H9 (cell line): ENCODE results near the gene NCOR1. TPM values are rescaled to one million over a fixed set of nuclear protein-coding genes. Genes with fewer than 3 reads are reported as not detected.

Experiments used
- DNase-seq: peaks from one replicate; pipeline ENCODE4 v3.0.0-alpha.2; 2017
- H2AFZ ChIP-seq: one replicate; pipeline ENCODE4 v1.6.1; 2013; ENCODE audit warnings: mild to moderate bottlenecking, low read length, control low read depth, moderate library complexity
- H2AK5ac ChIP-seq: 2 replicates; pipeline ENCODE4 v1.6.1; 2013; ENCODE audit warnings: low read length, control low read depth, mixed read lengths; ENCODE audit not compliant: insufficient read length
- H2BK120ac ChIP-seq: one replicate; pipeline ENCODE4 v1.6.1; 2013; ENCODE audit warnings: low read depth, mild to moderate bottlenecking, low read length, control low read depth, inconsistent platforms; ENCODE audit not compliant: poor library complexity, severe bottlenecking
- H2BK12ac ChIP-seq: 2 replicates; pipeline ENCODE4 v1.6.1; 2013; ENCODE audit warnings: low read length, control low read depth, mixed read lengths, low read depth; ENCODE audit not compliant: insufficient read length
- H2BK15ac ChIP-seq: 2 replicates; pipeline ENCODE4 v1.6.1; 2013; ENCODE audit warnings: low read depth, low read length, control low read depth
- H2BK20ac ChIP-seq: one replicate; pipeline ENCODE4 v1.6.1; 2013; ENCODE audit warnings: low read depth, mild to moderate bottlenecking, low read length, control low read depth, inconsistent platforms; ENCODE audit not compliant: poor library complexity, severe bottlenecking
- H2BK5ac ChIP-seq: 2 replicates; pipeline ENCODE4 v1.6.1; 2013; ENCODE audit warnings: low read length, control low read depth, mixed read lengths; ENCODE audit not compliant: insufficient read length
- H3K14ac ChIP-seq: 2 replicates; pipeline ENCODE4 v1.6.1; 2013; ENCODE audit warnings: low read length, control low read depth; ENCODE audit not compliant: insufficient read depth
- H3K18ac ChIP-seq: 2 replicates; pipeline ENCODE4 v1.6.1; 2013; ENCODE audit warnings: low read depth, mild to moderate bottlenecking, mixed read lengths, low read length, control low read depth; ENCODE audit not compliant: insufficient read length
- H3K23ac ChIP-seq: 2 replicates; pipeline ENCODE4 v1.6.1; 2013; ENCODE audit warnings: low read length, control low read depth, mixed read lengths, low read depth; ENCODE audit not compliant: insufficient read length
- H3K23me2 ChIP-seq: 2 replicates; pipeline ENCODE4 v1.6.1; 2013; ENCODE audit warnings: low read depth, mild to moderate bottlenecking, mixed read lengths, low read length, control low read depth; ENCODE audit not compliant: insufficient read length, poor library complexity, severe bottlenecking
- H3K27ac ChIP-seq: 2 replicates; pipeline ENCODE4 v1.5.1; 2013; ENCODE audit warnings: low read length, control low read depth, mixed read lengths, low read depth; ENCODE audit not compliant: insufficient read length
- H3K27me3 ChIP-seq: 2 replicates; pipeline ENCODE4 v1.6.1; 2013; ENCODE audit warnings: low read length, control low read depth, inconsistent platforms; ENCODE audit not compliant: insufficient read depth
- H3K4ac ChIP-seq: 2 replicates; pipeline ENCODE4 v1.6.1; 2013; ENCODE audit warnings: low read depth, mild to moderate bottlenecking, control low read depth, inconsistent platforms, low read length, moderate library complexity
- H3K4me1 ChIP-seq: 2 replicates; pipeline ENCODE4 v1.6.1; 2013; ENCODE audit warnings: low read length, control low read depth, inconsistent platforms; ENCODE audit not compliant: insufficient read depth
- H3K4me2 ChIP-seq: 2 replicates; pipeline ENCODE4 v1.6.1; 2013; ENCODE audit warnings: low read length, control low read depth, mixed read lengths; ENCODE audit not compliant: insufficient read length, insufficient read depth
- H3K56ac ChIP-seq: 2 replicates; pipeline ENCODE4 v1.6.1; 2013; ENCODE audit warnings: low read depth, mild to moderate bottlenecking, mixed read lengths, low read length, control low read depth; ENCODE audit not compliant: insufficient read length
- H3K79me1 ChIP-seq: 2 replicates; pipeline ENCODE4 v1.6.1; 2013; ENCODE audit warnings: low read depth, mild to moderate bottlenecking, moderate library complexity, low read length, control low read depth, inconsistent platforms; ENCODE audit not compliant: insufficient read depth, poor library complexity, severe bottlenecking
- H3K79me2 ChIP-seq: 2 replicates; pipeline ENCODE4 v1.6.1; 2013; ENCODE audit warnings: low read length, control low read depth, inconsistent platforms; ENCODE audit not compliant: insufficient read depth
- H3K9ac ChIP-seq: 2 replicates; pipeline ENCODE4 v1.6.1; 2013; ENCODE audit warnings: low read length, control low read depth, mixed read lengths; ENCODE audit not compliant: insufficient read length; ENCODE audit errors: extremely low read depth
- H3K9me3 ChIP-seq: one replicate; pipeline ENCODE4 v1.6.1; 2013; ENCODE audit warnings: low read depth, low read length, inconsistent platforms; ENCODE audit not compliant: control insufficient read depth
- H3T11ph ChIP-seq: one replicate; pipeline ENCODE4 v1.6.1; 2013; ENCODE audit warnings: mild to moderate bottlenecking, low read length, control low read depth, inconsistent platforms
- H4K20me1 ChIP-seq: one replicate; pipeline ENCODE4 v1.6.1; 2013; ENCODE audit not compliant: control insufficient read depth, insufficient read length, insufficient read depth
- H4K5ac ChIP-seq: 2 replicates; pipeline ENCODE4 v1.6.1; 2013; ENCODE audit warnings: low read depth, mild to moderate bottlenecking, mixed read lengths, low read length, control low read depth; ENCODE audit not compliant: insufficient read length
- H4K8ac ChIP-seq: replicated peaks from 2 replicates; pipeline ENCODE4 v1.6.1; 2013; ENCODE audit warnings: low read length, control low read depth, mixed read lengths, low read depth; ENCODE audit not compliant: insufficient read length
- H4K91ac ChIP-seq: 2 replicates; pipeline ENCODE4 v1.6.1; 2013; ENCODE audit warnings: low read depth, mild to moderate bottlenecking, moderate library complexity, mixed read lengths, low read length, control low read depth; ENCODE audit not compliant: insufficient read length
- H3K27ac Mint-ChIP-seq, 3 experiments: 2 replicates in 2 of 3; 3 replicates in 1 of 3; pipeline ENCODE4 v1.8.0; 2020 to 2021; ENCODE audit warnings: mixed read lengths in 3 of 3, mild to moderate bottlenecking in 1 of 3, moderate library complexity in 1 of 3
- H3K27me3 Mint-ChIP-seq: 2 replicates; pipeline ENCODE4 v1.8.0; 2021; ENCODE audit warnings: low read depth, mild to moderate bottlenecking, moderate library complexity, mixed read lengths
- H3K36me3 Mint-ChIP-seq, 3 experiments: 2 replicates in 2 of 3; 3 replicates in 1 of 3; pipeline ENCODE4 v1.8.0; 2020 to 2021; ENCODE audit warnings: low read depth in 3 of 3, mixed read lengths in 3 of 3; ENCODE audit not compliant: insufficient read depth in 1 of 3
- H3K4me1 Mint-ChIP-seq, 2 experiments: 2 replicates each; pipeline ENCODE4 v1.8.0; 2020; ENCODE audit warnings: mixed read lengths in 2 of 2
- H3K4me3 Mint-ChIP-seq, 2 experiments: 2 replicates in 1 of 2; 3 replicates in 1 of 2; pipeline ENCODE4 v1.8.0; 2020 to 2021; ENCODE audit warnings: mild to moderate bottlenecking in 2 of 2, mixed read lengths in 2 of 2, moderate library complexity in 1 of 2
- H3K9me3 Mint-ChIP-seq, 2 experiments: 2 replicates in 1 of 2; 3 replicates in 1 of 2; pipeline ENCODE4 v1.8.0; 2020; ENCODE audit warnings: mild to moderate bottlenecking in 2 of 2, mixed read lengths in 2 of 2, moderate library complexity in 1 of 2
- WGBS: extraction: QIAGEN DNeasy Blood & Tissue Kit; methylation state at CpG from one replicate; pipeline ENCODE4 v1.1.7; 2013; ENCODE audit warnings: missing lambda C conversion rate, low lambda C conversion rate, mixed read lengths; ENCODE audit not compliant: insufficient read length; ENCODE audit errors: extremely low coverage; 5-methylcytosine and 5-hydroxymethylcytosine counted together
- total RNA-seq: library from RNA; stranded (reverse); gene quantifications from 2 replicates; pipeline ENCODE4 v1.2.1, GENCODE V29; 2021
- TF ChIP-seq, protein P1 (sequence below): fragments of 200-600 bp; sonication (generic); conservative IDR thresholded peaks from 3 replicates; pipeline ENCODE4 v1.8.0; 2021; ENCODE audit warnings: antibody characterized with exemption, mild to moderate bottlenecking

The NCOR1 gene
- total RNA-seq, 1 experiment from 2014 or later, result 119 TPM

DNA sequence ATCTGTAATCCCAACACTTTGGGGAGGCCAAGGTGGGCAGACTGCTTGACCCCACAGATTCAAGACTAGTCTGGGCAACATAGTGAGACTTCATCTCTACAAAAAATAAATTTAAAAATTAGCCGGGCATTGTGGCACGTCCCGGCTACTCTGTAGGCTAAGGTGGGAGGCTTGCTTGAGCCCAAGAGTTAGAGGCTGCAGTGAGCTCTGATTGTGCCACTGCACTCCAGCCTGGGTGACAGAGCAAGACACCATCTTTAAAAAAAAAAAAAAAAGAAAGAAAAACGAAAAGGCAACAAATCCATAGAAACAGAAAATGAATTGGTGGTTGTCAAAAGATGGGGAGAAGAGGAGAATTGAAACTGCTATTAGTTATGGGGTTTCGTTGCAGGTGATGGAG is 27.7 kb downstream of the NCOR1 start:
- Histone ChIP-seq H3K9me3 (no peaks in the 10 kb centered on the region), H3K79me2 (no peaks in the 10 kb centered on the region; the same call in 1 of the 2 replicates), H2BK5ac (no peak overlapping the region), H2BK120ac (no peak overlapping the region), H4K8ac (no peak overlapping the region), H3K23ac (no peak overlapping the region), H3K56ac (no peak overlapping the region), H4K20me1 (no peaks in the 10 kb centered on the region), H4K91ac (no peak overlapping the region), H3K9ac (no peak overlapping the region), H3K27me3 (no peaks in the 10 kb centered on the region), H3K4me2 (no peak overlapping the region), H3K4me1 (no peaks in the 10 kb centered on the region), H2BK20ac (no peak overlapping the region), H3K79me1 (no peaks in the 10 kb centered on the region), H3K23me2 (no peaks in the 10 kb centered on the region), H3T11ph (no peak overlapping the region), H3K4ac (no peak overlapping the region), H4K5ac (no peak overlapping the region), H2AFZ (no peak overlapping the region), H3K18ac (no peak overlapping the region), H3K27ac (no peak overlapping the region), H2BK15ac (no peak overlapping the region), H3K14ac (no peak overlapping the region), H2AK5ac (no peak overlapping the region), H2BK12ac (no peak overlapping the region)
- TF ChIP-seq, protein P1, sequence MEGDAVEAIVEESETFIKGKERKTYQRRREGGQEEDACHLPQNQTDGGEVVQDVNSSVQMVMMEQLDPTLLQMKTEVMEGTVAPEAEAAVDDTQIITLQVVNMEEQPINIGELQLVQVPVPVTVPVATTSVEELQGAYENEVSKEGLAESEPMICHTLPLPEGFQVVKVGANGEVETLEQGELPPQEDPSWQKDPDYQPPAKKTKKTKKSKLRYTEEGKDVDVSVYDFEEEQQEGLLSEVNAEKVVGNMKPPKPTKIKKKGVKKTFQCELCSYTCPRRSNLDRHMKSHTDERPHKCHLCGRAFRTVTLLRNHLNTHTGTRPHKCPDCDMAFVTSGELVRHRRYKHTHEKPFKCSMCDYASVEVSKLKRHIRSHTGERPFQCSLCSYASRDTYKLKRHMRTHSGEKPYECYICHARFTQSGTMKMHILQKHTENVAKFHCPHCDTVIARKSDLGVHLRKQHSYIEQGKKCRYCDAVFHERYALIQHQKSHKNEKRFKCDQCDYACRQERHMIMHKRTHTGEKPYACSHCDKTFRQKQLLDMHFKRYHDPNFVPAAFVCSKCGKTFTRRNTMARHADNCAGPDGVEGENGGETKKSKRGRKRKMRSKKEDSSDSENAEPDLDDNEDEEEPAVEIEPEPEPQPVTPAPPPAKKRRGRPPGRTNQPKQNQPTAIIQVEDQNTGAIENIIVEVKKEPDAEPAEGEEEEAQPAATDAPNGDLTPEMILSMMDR, result no peak
- H3K4me1 Mint-ChIP-seq, result no peaks in the 10 kb centered on the region
- H3K27me3 Mint-ChIP-seq, result no peaks in the 10 kb centered on the region; the same call in 1 of the 2 replicates
- no peak for DNase-seq
- no peaks in the 10 kb centered on the region for H3K9me3 Mint-ChIP-seq
- H3K27ac Mint-ChIP-seq, result no peak overlapping the region
- H3K4me3 Mint-ChIP-seq, result no peak overlapping the region
- no CpG with 5 or more reads among the region's 5 CpGs for WGBS
- H3K36me3 Mint-ChIP-seq, result peaks cover 22 to 47% (median 46%) of the 10 kb centered on the region in 3 experiments; a peak in 6 of 7 replicates
